ENCODE measurements around the gene RAN. TPM values are rescaled to one million over a fixed set of nuclear protein-coding genes. Genes with fewer than 3 reads are reported as not detected.

RAN gene
- total and polyA plus RNA-seq, 9 of the 15 experiments (the other 6 are each of a cell fraction or from before 2014, with no cell fraction given): 1,687 to 3,820 (median 2,300) TPM

GRCh38 chr12:130832561-130833209, 39.2 kb upstream of the RAN start (continued):
- no peak for TF ChIP-seq TRIM28 (IDR thresholded peaks at IDR 0.05)
- no peak for TF ChIP-seq ELF1 (tag; IDR thresholded peaks at IDR 0.05)
- no peak for TF ChIP-seq ZNF431 (CRISPR knock-in tag; IDR thresholded peaks at IDR 0.05)
- TF ChIP-seq, protein P1, sequence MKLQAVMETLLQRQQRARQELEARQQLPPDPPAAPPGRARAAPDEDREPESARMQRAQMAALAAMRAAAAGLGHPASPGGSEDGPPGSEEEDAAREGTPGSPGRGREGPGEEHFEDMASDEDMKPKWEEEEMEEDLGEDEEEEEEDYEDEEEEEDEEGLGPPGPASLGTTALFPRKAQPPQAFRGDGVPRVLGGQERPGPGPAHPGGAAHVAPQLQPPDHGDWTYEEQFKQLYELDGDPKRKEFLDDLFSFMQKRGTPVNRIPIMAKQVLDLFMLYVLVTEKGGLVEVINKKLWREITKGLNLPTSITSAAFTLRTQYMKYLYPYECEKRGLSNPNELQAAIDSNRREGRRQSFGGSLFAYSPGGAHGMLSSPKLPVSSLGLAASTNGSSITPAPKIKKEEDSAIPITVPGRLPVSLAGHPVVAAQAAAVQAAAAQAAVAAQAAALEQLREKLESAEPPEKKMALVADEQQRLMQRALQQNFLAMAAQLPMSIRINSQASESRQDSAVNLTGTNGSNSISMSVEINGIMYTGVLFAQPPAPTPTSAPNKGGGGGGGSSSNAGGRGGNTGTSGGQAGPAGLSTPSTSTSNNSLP (IDR thresholded peaks at IDR 0.05; ENCODE audit: borderline replicate concordance, low read depth, low read length): 0 out of 2 replicates have a peak, but pooled peaks have one; percentile 56
- no peak for TF ChIP-seq TOE1 (IDR thresholded peaks at IDR 0.05; ENCODE audit: borderline replicate concordance)
- no peak for TF ChIP-seq TOE1 (CRISPR knock-in tag; IDR thresholded peaks at IDR 0.05; ENCODE audit: borderline replicate concordance, low read depth)
- TF ChIP-seq BRCA1 (IDR thresholded peaks at IDR 0.05): no peak
- TF ChIP-seq BRCA1 (CRISPR knock-in tag; IDR thresholded peaks at IDR 0.05): no peak
- peak; percentile 72 for TF ChIP-seq TEAD4 (IDR thresholded peaks at IDR 0.05; ENCODE audit: low read length)
- TF ChIP-seq TEAD4 (CRISPR knock-in tag; IDR thresholded peaks at IDR 0.05; ENCODE audit: borderline replicate concordance): no peak
- TF ChIP-seq CREB1 (IDR thresholded peaks at IDR 0.05): no peak
- TF ChIP-seq CREB1 (CRISPR knock-in tag; IDR thresholded peaks at IDR 0.05): no peak
- TF ChIP-seq ZNF408 (CRISPR knock-in tag; IDR thresholded peaks at IDR 0.05; ENCODE audit: low read depth): no peak
- TF ChIP-seq ZNF175 (CRISPR knock-in tag; IDR thresholded peaks at IDR 0.05; ENCODE audit: low read depth): no peak
- peak; percentile 91 for TF ChIP-seq DACH1 (IDR thresholded peaks at IDR 0.05; ENCODE audit: partially characterized antibody)
- TF ChIP-seq ZFP36 (IDR thresholded peaks at IDR 0.05; ENCODE audit: low read depth, low read length, partially characterized antibody): no peak
- no peak for TF ChIP-seq POLR3A (IDR thresholded peaks at IDR 0.05; ENCODE audit: borderline replicate concordance, extremely low read depth, insufficient read depth, insufficient read length)
- TF ChIP-seq MTA2 (IDR thresholded peaks at IDR 0.05; ENCODE audit: low read depth): 0 out of 2 replicates have a peak, but pooled peaks have one; percentile 31
- no peak; the same call in 1 of the 2 replicates for TF ChIP-seq SP1 (CRISPR knock-in tag; IDR thresholded peaks at IDR 0.05)
- no peak for TF ChIP-seq HCFC1 (IDR thresholded peaks at IDR 0.05; ENCODE audit: low read depth, low read length)
- 0 out of 2 replicates have a peak, but pooled peaks have one; percentile 9 for TF ChIP-seq MITF (IDR thresholded peaks at IDR 0.05)

All from K562 (cell line).